Measurements from ENCODE around the gene HNF4A. TPM values are rescaled to one million over a fixed set of nuclear protein-coding genes. Genes with fewer than 3 reads are reported as not detected.

HNF4A gene
- total and polyA plus RNA-seq, 2 of the 13 experiments (the other 11 are each of a cell fraction or from before 2014, with no cell fraction given) = 80.9 to 169 TPM

DNA sequence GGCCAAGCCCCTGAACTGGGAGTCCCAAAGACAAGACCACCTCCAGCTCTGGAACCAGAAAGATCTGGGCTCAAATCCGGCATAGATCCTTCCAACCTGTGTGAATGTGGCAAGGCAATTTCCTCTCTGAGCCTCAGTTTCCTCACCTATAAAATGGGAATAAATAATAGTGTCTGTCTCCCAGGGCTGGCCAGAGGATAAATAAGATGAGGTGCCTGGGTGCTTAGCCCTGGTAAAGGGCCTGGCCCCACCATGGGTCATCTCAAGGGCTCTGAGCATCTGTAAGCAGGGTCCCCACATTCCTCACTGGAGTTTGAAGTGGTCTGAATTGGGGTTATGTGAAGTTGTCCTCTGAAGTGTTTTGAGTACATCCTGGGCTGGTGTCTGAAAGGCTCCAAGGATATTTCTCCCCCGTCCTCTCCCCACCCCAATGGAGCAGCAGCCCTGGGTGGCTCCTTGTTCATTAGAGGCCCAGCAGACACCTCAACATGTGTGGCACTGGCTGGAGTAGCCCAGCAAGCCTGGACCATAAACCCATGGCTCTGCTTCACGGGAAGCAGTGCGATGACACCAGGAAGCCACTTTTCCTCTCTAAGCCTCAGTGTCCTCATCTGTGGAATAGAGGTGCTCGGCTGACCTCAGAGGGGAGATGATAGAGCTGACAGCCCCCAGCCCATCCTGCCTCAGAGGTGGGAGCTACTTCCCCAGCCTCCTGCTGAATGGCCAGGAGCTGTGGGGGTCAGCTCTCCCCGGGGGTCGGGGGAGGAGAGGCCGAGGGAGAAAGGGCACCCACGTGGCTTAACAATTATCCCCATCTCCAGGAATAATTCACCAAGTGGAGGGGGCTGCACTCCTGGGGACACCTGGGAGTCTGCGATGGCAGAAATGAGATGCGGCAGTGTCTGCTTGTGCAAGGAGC is 48.0 kb downstream of the HNF4A start (continued):
- TF ChIP-seq, protein P1, sequence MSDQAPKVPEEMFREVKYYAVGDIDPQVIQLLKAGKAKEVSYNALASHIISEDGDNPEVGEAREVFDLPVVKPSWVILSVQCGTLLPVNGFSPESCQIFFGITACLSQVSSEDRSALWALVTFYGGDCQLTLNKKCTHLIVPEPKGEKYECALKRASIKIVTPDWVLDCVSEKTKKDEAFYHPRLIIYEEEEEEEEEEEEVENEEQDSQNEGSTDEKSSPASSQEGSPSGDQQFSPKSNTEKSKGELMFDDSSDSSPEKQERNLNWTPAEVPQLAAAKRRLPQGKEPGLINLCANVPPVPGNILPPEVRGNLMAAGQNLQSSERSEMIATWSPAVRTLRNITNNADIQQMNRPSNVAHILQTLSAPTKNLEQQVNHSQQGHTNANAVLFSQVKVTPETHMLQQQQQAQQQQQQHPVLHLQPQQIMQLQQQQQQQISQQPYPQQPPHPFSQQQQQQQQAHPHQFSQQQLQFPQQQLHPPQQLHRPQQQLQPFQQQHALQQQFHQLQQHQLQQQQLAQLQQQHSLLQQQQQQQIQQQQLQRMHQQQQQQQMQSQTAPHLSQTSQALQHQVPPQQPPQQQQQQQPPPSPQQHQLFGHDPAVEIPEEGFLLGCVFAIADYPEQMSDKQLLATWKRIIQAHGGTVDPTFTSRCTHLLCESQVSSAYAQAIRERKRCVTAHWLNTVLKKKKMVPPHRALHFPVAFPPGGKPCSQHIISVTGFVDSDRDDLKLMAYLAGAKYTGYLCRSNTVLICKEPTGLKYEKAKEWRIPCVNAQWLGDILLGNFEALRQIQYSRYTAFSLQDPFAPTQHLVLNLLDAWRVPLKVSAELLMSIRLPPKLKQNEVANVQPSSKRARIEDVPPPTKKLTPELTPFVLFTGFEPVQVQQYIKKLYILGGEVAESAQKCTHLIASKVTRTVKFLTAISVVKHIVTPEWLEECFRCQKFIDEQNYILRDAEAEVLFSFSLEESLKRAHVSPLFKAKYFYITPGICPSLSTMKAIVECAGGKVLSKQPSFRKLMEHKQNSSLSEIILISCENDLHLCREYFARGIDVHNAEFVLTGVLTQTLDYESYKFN (CRISPR knock-in tag; conservative IDR thresholded peaks at IDR 0.05) = no peak
- TF ChIP-seq GMEB2 (CRISPR knock-in tag; IDR thresholded peaks at IDR 0.05; ENCODE audit: low read depth) (no peak), NR2F2 (IDR thresholded peaks at IDR 0.05; ENCODE audit: borderline replicate concordance, low read depth) (no peak), REST (IDR thresholded peaks at IDR 0.05; ENCODE audit: borderline replicate concordance in 1 of 2, low read depth in 1 of 2, low read length in 2 of 2) (no peak), SP1 (IDR thresholded peaks at IDR 0.05) (no peak), SP1 (CRISPR knock-in tag; IDR thresholded peaks at IDR 0.05) (no peak), NR1H2 (CRISPR knock-in tag; IDR thresholded peaks at IDR 0.05; ENCODE audit: borderline replicate concordance, low read depth) (no peak), POLR2A (IDR thresholded peaks at IDR 0.05; ENCODE audit: insufficient read depth in 1 of 2, low read depth in 2 of 2, low read length in 2 of 2) (no peak; a peak in 1 of 4 replicates), ZBTB40 (IDR thresholded peaks at IDR 0.05) (no peak), ZBTB40 (CRISPR knock-in tag; IDR thresholded peaks at IDR 0.05) (0 out of 2 replicates have a peak, but pooled peaks have one; percentile 17)
